HEK293 (cell line): ENCODE data around the gene CDK4.
A peak's percentile ranks its signal among the peaks of the same experiment; 100 is the strongest.

Experiments
- GLIS1 ChIP-seq: fragments of 450-650 bp; formaldehyde crosslinking; IDR thresholded peaks from 2 replicates; pipeline ENCODE4 v1.5.1; 2016; ENCODE audit warnings: missing biosample characterization, missing genetic modification characterization
- INSM2 ChIP-seq: fragments of 450-650 bp; formaldehyde crosslinking; IDR thresholded peaks from 2 replicates; pipeline ENCODE4 v1.5.1; 2016; ENCODE audit warnings: missing biosample characterization, missing genetic modification characterization
- KLF17 ChIP-seq: fragments of 450-650 bp; formaldehyde crosslinking; IDR thresholded peaks from 2 replicates; pipeline ENCODE4 v1.5.1; 2016; ENCODE audit warnings: missing biosample characterization, missing genetic modification characterization
- SALL2 ChIP-seq: fragments of 450-650 bp; formaldehyde crosslinking; IDR thresholded peaks from 2 replicates; pipeline ENCODE4 v1.5.0; 2017; ENCODE audit warnings: missing biosample characterization, mild to moderate bottlenecking, missing genetic modification characterization, borderline replicate concordance
- SP7 ChIP-seq: fragments of 450-650 bp; formaldehyde crosslinking; IDR thresholded peaks from 2 replicates; pipeline ENCODE4 v1.5.1; 2016; ENCODE audit warnings: missing biosample characterization, missing genetic modification characterization
- TCF7L2 ChIP-seq: IDR thresholded peaks from 2 replicates; pipeline ENCODE4 v1.6.1; 2011; ENCODE audit warnings: low read depth, mild to moderate bottlenecking, inconsistent platforms, low read length, moderate library complexity, borderline replicate concordance
- ZBTB10 ChIP-seq: fragments of 450-650 bp; formaldehyde crosslinking; IDR thresholded peaks from 2 replicates; pipeline ENCODE4 v1.5.1; 2016; ENCODE audit warnings: missing biosample characterization, missing genetic modification characterization
- ZBTB44 ChIP-seq: fragments of 450-650 bp; IDR thresholded peaks from 2 replicates; pipeline ENCODE4 v1.5.1; 2018; ENCODE audit warnings: missing biosample characterization, mild to moderate bottlenecking, missing genetic modification characterization
- ZFHX2 ChIP-seq: fragments of 450-650 bp; formaldehyde crosslinking; conservative IDR thresholded peaks from 2 replicates; pipeline ENCODE4 v1.5.1; 2016; ENCODE audit warnings: missing biosample characterization, missing genetic modification characterization
- ZFP3 ChIP-seq: fragments of 450-650 bp; formaldehyde crosslinking; IDR thresholded peaks from 2 replicates; pipeline ENCODE4 v1.5.1; 2016; ENCODE audit warnings: low read depth, missing biosample characterization, missing genetic modification characterization
- ZNF132 ChIP-seq: fragments of 450-650 bp; formaldehyde crosslinking; IDR thresholded peaks from 2 replicates; pipeline ENCODE4 v1.5.1; 2017; ENCODE audit warnings: missing biosample characterization, missing genetic modification characterization, borderline replicate concordance
- ZNF148 ChIP-seq: fragments of 450-650 bp; formaldehyde crosslinking; IDR thresholded peaks from 2 replicates; pipeline ENCODE4 v1.5.0; 2017; ENCODE audit warnings: missing biosample characterization, missing genetic modification characterization, borderline replicate concordance
- ZNF2 ChIP-seq: fragments of 450-650 bp; formaldehyde crosslinking; IDR thresholded peaks from 2 replicates; pipeline ENCODE4 v1.5.1; 2016; ENCODE audit warnings: missing biosample characterization, missing genetic modification characterization
- ZNF335 ChIP-seq: fragments of 450-650 bp; formaldehyde crosslinking; conservative IDR thresholded peaks from 2 replicates; pipeline ENCODE4 v1.5.1; 2016; ENCODE audit warnings: missing biosample characterization, missing genetic modification characterization
- ZNF37A ChIP-seq: fragments of 450-650 bp; IDR thresholded peaks from 2 replicates; pipeline ENCODE4 v1.5.1; 2018; ENCODE audit warnings: missing biosample characterization, missing genetic modification characterization
- ZNF391 ChIP-seq: fragments of 450-650 bp; formaldehyde crosslinking; IDR thresholded peaks from 2 replicates; pipeline ENCODE4 v1.5.1; 2016; ENCODE audit warnings: low read depth, missing biosample characterization, missing genetic modification characterization, borderline replicate concordance
- ZNF558 ChIP-seq: fragments of 450-650 bp; formaldehyde crosslinking; IDR thresholded peaks from 2 replicates; pipeline ENCODE4 v1.5.1; 2016; ENCODE audit warnings: missing biosample characterization, missing genetic modification characterization
- ZNF660 ChIP-seq: fragments of 450-650 bp; IDR thresholded peaks from 2 replicates; pipeline ENCODE4 v1.5.1; 2018; ENCODE audit warnings: missing biosample characterization, mild to moderate bottlenecking, missing genetic modification characterization
- ZNF677 ChIP-seq: fragments of 450-650 bp; IDR thresholded peaks from 2 replicates; pipeline ENCODE4 v1.5.0; 2018; ENCODE audit warnings: missing biosample characterization, mild to moderate bottlenecking, missing genetic modification characterization, moderate library complexity
- ZNF692 ChIP-seq: fragments of 450-650 bp; formaldehyde crosslinking; IDR thresholded peaks from 2 replicates; pipeline ENCODE4 v1.5.1; 2016; ENCODE audit warnings: missing biosample characterization, missing genetic modification characterization
- ZNF791 ChIP-seq: fragments of 450-650 bp; formaldehyde crosslinking; IDR thresholded peaks from 2 replicates; pipeline ENCODE4 v1.5.1; 2016; ENCODE audit warnings: missing biosample characterization, missing genetic modification characterization
- TF ChIP-seq, protein P1 (sequence below): fragments of 450-650 bp; formaldehyde crosslinking; conservative IDR thresholded peaks from 2 replicates; pipeline ENCODE4 v1.5.1; 2016; ENCODE audit warnings: low read depth, missing biosample characterization, missing genetic modification characterization

The CDK4 gene

DNA sequence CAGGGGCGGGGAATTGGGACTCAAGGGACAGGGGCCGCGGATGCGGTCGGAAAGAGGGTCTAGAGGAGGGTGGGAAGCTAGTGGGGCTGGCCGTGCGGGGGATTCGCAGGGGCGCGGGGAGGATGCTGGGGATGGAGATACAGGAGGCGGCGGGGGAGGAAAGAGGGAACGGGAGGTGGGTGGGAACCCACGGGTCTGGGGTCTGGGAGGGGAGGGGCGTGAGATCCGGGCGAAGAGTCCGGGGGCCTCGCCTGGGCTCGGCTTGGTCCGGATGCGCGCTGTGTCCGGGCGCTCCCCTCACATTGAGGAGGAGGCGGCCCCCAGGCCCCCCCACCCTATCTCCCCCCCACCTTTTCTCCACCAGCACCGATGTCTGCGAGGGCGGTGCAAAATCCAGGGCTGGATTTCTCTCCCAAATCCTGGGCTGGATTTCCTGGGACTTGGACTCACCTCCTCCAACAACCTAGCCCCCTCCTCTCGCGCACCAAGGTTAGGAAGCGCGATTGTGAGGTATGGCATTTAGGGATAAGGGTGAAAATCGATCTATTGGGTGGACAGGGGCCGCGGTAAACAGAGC is 13.4 kb downstream of the CDK4 start, which contains the start of gene AGAP2 (continued):
- TF ChIP-seq KLF17 (peak; percentile 72; the same call in 1 of the 2 replicates), ZBTB10 (tag by site-specific recombination) (peak; percentile 51), INSM2 (tag by site-specific recombination) (no peak), ZBTB44 (tag by site-specific recombination) (0 out of 2 replicates have a peak, but pooled peaks have one; percentile 57), ZFHX2 (tag by site-specific recombination) (peak; percentile 97), SP7 (peak; percentile 82), ZNF692 (tag by site-specific recombination) (0 out of 2 replicates have a peak, but pooled peaks have one; percentile 65), ZFP3 (tag by site-specific recombination) (no peak), ZNF2 (tag by site-specific recombination) (no peak), ZNF37A (tag by site-specific recombination) (no peak), ZNF335 (tag by site-specific recombination) (peak; percentile 64), ZNF660 (tag by site-specific recombination) (peak; percentile 78), SALL2 (tag by site-specific recombination) (no peak), TCF7L2 (no peak), ZNF558 (peak; percentile 37; the same call in 1 of the 2 replicates), ZNF148 (tag by site-specific recombination) (0 out of 2 replicates have a peak, but pooled peaks have one; percentile 53), GLIS1 (tag by site-specific recombination) (peak; percentile 48; the same call in 1 of the 2 replicates), ZNF677 (tag by site-specific recombination) (no peak), ZNF791 (tag by site-specific recombination) (no peak), ZNF391 (peak; percentile 56; the same call in 1 of the 2 replicates), ZNF132 (no peak)
- TF ChIP-seq, protein P1, sequence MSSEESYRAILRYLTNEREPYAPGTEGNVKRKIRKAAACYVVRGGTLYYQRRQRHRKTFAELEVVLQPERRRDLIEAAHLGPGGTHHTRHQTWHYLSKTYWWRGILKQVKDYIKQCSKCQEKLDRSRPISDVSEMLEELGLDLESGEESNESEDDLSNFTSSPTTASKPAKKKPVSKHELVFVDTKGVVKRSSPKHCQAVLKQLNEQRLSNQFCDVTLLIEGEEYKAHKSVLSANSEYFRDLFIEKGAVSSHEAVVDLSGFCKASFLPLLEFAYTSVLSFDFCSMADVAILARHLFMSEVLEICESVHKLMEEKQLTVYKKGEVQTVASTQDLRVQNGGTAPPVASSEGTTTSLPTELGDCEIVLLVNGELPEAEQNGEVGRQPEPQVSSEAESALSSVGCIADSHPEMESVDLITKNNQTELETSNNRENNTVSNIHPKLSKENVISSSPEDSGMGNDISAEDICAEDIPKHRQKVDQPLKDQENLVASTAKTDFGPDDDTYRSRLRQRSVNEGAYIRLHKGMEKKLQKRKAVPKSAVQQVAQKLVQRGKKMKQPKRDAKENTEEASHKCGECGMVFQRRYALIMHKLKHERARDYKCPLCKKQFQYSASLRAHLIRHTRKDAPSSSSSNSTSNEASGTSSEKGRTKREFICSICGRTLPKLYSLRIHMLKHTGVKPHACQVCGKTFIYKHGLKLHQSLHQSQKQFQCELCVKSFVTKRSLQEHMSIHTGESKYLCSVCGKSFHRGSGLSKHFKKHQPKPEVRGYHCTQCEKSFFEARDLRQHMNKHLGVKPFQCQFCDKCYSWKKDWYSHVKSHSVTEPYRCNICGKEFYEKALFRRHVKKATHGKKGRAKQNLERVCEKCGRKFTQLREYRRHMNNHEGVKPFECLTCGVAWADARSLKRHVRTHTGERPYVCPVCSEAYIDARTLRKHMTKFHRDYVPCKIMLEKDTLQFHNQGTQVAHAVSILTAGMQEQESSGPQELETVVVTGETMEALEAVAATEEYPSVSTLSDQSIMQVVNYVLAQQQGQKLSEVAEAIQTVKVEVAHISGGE (tag by site-specific recombination), result peak; percentile 54
